Stimulated activated CD4-positive, alpha-beta T cell treated with anti-CD3 and anti-CD28 coated beads, TNF-alpha, amount 100 ng/mL, for 4 hours (primary cell): Measurements from ENCODE around the gene ODAD4.
A peak's percentile ranks its signal among the peaks of the same experiment; 100 is the strongest.
"Not testable (repeated sequence)": the region's sequence is repeated elsewhere in the genome, so short reads cannot be mapped to it uniquely, and the experiment has no call there.

Source experiments
- DNase-seq, 3 experiments: peaks; one replicate each; pipeline ENCODE4 v3.0.0-alpha.2; 2020; ENCODE audit warnings: low read depth in 3 of 3

Gene ODAD4

DNA sequence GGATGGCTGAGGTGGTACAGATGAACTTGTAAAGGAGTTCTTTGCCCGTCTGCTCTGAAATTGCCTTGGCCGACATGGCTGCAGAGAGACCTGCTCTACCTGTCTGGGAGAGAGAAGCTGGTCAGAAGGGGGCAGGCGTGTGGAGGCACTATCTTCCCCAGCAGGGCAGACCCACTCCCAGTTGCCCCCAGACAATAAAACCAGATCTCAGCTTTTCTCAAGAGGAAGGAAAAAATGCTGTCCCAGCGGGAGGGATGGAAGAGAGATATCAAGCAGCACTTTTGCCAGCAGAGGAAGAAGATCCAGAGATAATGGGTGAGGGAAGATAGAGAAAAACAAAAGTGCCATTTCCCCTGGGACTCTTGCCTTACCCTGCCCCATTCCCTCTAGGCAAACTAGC, 16.6 kb upstream of the ODAD4 start:
- no peak for DNase-seq

GRCh38 chr17:41914358-41914766, 16.1 kb upstream of the ODAD4 start:
- DNase-seq, result no peak

GRCh38 chr17:41915020-41915419, 15.4 kb upstream of the ODAD4 start:
- no peak for DNase-seq

DNA sequence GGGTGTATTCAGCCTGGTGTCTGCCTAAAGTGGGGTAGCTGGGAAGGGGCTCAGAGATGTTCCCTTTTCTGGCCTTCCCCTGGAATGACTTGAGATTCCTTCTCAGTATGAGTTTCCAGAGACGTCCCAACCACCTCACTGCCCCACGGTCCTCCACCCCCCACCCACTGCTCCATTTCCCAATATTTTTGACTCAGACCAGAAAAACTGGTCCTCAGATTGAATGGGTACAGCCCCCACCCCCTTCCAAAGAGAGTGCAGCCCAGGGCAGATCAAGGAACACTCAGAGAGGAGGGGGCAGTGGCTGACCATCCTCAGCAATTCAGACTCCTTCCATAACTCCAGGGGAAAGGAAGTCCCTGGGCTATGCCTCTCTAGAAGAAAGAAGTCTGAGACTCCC, 14.9 kb upstream of the ODAD4 start:
- no peak for DNase-seq

- DNase-seq, result no peak
Observed at GRCh38 chr17:41917192-41917591, 13.2 kb upstream of the ODAD4 start.

DNA sequence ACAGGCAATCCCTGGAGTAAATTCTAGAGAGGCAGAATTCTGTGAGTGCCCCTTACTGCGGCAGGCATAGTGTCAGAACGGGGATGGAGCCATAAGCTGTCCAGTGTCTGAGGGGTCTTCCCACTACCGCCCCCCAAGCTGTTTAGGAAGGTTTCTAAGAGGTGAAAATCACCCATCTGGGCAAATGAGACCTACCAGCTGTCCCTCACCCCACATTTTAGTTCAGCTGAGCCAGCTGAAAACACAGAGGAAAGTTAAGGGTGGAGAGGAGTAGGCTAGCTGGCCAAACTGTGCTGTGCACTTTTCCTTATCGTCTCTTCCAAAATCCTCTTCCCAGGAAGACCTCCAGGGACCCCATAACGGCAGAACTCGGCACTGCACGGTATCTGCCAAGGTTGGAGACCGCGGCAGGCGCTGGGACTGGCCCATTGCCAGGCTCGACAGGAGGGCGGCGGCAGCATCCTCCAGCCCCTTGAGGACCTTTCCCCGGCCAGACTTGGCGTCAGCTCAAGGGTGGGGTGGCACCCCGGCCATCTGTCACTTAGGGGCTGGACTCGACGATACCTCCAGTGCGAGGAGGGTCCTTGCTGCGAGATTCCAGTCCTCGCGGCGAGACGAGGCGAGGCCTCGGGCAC, 12.6 kb upstream of the ODAD4 start:
- peak in 2 of 3 experiments; percentile 11 to 26 for DNase-seq

GRCh38 chr17:41918314-41919164, 11.9 kb upstream of the ODAD4 start, which contains the start of gene ACLY:
ACLY (minus strand) TSS chr17:41918951; CDS start chr17:41913873, 5,078 bp downstream.
- peak; percentile 91 to 95 (median 94) for DNase-seq

DNA sequence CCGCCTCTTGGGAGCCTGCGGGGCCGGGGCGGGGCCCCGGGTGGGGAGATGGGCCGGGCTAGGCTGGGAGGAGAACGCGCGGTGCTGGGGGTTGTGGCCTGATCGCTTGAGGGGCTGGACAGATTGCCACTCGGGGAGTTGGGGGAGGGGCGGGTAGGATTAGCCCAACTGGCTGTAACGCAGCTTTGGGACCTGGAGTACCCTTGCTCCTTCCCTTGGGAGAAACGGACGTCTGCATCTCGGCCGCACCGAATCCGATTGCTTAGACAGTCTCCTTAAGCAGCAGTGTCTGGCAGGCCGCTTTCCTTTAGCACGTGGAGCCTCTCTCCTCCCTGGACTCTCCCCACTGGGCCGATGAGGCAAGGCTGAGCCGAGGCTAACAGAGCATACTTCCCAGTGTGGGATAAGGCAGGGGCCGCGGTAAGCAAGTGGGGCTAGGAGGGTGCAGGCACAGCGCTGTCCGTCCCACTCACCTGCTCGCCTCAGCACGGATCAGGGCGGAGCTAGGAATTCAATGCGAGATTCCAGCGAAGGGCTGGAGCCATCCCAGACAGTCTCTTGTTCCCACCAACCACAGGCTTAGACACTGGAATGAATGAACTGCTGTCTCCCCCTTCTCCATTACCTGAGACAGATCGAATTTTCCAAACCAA, 11.1 kb upstream of the ODAD4 start:
- DNase-seq, result no peak

- DNase-seq, result no peak
Observed at GRCh38 chr17:41919840-41920579, 10.4 kb upstream of the ODAD4 start.

DNA sequence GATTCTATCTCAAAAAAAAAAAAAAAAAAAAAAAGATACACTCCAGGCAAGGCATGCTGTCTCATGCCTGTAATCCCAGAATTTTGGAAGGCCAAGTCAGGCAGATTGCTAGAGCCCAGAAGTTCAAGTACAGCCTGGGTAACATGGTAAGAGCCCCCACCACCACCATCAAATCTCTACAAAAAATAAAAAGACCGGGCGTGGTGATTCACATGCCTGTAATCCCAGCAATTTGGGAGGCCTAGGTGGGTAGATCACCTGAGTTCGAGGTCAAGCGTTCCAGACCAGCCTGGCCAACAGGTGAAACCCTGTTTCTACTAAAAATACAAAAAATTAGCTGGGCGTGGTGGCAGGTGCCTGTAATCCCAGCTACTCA, 9.8 kb upstream of the ODAD4 start:
- DNase-seq, result no peak

DNA sequence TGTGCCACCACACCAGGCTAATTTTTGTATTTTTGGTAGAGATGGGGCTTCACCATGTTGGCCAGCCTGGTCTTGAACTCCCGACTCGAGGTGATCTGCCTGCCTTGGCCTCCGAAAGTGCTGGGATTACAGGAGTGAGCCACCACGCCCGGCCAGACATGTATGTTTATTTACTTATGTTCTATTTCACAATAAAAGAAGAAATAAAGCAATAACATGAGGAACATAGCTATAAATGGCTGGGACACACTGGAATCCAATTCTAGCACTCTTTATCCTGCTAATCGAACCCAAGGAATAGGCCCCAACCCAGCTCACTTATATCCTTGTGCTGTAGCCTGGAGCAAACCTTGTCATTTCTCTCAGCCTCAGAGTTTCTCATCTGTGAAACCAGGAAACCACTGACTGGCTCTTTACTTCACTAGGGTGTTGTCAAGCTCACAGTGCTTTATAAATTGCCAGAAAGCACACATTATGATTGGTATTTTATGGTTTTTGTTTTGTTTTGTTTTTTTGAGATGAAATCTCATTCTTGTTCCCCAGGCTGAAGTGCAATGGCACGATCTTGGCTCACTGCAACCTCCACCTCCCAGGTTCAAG, 4.3 kb upstream of the ODAD4 start:
- no peak for DNase-seq

DNA sequence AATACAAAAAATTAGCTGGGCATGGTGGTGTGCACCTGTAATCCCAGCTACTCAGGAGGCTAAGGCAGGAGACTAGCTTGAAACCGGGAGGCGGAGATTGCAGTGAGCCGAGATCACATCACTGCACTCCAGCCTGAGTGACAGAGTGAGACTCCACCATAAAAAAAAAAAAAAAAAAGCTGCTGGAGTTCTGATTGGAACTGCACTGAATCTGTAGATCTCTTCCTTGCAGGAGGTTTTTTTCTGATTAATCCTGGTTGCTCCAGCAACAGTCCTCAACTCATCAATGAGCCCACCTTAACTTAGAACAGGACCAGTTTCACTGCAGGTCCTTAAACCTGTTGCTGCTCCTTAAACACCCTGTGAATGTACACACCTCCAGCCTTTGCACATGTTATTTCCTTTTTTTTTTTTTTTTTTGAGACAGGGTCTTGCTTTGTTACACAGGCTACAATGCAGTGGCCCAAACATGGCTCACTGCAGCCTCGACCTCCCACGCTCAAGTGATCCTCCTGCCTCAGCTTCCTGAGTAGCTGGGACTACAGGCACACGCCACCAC, 1.6 kb upstream of the ODAD4 start:
- no peak for DNase-seq

GRCh38 chr17:41930833-41931156, 378 bp downstream of the ODAD4 start:
- not testable (repeated sequence) for DNase-seq

DNA sequence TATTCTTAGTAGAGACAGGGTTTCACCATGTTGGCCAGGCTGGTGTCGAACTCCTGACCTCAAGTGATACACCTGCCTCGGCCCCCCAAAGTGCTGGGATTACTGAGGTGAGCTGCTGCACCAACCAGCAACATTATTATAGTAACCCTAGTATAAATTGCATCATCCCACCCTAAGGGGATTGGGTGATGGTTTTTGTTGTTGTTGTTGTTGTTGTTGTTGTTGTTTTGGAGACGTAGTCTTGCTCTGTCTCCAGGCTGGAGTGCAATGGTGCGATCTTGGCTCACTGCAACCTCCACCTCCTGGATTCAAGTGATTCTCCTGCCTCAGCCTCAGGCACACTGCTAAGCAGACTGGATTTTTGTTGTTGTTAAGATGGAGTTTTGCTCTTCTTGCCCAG, 1.3 kb downstream of the ODAD4 start:
- DNase-seq, result not testable (repeated sequence)

- no peak for DNase-seq
Observed at GRCh38 chr17:41932816-41933389, 2.5 kb downstream of the ODAD4 start.

DNA sequence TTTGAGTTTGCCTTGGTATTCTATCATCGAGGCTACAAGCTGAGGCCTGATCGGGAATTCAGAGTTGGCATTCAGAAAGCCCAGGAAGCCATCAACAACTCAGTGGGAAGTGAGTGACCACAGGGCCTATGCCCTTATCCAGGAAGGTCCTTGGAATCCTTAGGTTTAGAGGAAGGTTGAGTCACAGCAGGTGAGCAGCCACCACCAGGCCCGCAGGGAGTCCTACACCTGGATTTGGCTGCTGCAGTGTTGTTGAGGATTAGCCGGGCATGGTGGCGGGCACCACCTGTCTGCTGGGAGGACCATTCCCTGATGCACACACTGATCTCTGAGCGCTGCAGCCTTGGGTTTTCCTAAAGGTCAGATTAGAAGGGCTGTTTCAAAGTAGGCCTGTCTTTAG, 5.2 kb downstream of the ODAD4 start:
- no peak for DNase-seq

DNA sequence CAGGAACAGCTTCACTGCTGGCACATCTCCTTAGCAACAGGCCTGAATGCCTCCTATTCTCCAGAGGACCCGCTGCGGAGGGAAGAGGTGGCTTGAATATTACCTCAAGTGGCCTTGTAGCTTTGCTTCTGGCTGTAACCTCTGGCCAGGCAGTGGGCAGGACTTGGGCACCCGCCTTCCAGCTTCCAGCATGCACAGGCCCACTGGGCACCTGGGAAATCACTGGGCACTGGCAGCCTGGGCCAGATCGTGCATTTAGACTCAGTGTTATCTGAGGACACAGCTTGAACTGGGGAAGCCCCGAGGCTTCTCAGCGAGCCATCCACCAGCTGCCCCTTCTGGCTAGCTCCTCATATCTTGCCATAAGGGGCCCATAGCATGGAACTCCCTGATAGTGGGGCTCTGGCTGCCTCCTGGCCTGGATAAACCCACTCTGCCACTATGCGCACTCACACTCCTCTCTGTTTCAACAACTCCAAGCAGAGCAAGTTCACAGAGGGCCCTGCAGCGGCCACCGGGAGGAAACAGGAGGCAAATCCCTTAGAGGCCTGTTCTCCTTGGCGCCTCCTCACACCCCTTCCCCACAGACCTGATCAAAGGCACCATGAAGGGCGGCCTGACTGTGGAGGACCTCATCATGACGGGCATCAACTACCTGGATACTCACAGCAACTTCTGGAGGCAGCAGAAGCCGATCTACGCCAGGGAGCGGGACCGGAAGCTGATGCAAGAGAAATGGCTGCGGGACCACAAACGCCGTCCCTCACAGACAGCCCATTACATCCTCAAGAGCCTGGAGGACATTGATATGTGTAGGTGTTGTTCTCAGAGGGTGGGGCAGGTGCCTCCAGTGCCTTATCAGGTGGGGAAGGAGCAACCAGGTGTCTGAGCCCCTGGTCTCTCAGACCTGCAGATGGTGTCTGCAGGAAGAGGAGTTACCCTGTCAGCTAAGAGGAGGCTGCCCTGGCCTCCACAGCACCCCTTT, 7.8 kb downstream of the ODAD4 start:
- DNase-seq, result no peak

DNA sequence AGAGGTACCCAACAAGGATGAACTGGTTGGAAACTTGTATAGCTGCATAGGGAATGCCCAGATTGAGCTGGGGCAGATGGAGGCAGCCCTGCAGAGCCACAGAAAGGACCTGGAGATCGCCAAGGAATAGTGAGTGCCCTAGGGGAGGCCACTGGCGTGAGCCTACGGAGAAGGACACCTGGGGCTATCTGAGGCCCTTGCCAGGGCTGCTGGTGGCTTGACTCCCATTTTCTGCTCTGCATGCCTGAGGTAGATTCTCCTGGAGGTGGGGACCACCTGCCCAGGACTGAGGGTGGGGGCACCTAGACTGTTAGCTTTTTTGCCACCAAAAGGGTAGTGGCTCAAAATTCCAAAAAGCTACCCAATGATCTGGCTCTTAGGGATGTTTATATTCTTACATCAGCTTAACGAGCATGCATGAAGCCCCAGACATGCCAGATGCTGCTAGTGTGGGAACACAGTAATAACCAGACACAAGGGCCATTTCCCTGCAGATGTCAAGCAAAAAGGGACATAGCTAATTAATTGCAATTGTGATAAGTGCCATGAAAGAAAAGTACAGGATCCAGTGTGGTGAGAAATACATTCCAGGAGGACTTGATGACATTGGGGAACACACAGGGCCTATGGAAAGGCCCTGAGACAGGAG, 8.8 kb downstream of the ODAD4 start:
- no peak for DNase-seq

GRCh38 chr17:41939693-41940090, 9.3 kb downstream of the ODAD4 start:
- DNase-seq, result no peak
